Measurements from ENCODE around the gene TAS2R10.
"Not testable (repeated sequence)": the region's sequence is repeated elsewhere in the genome, so short reads cannot be mapped to it uniquely, and the experiment has no call there.

The TAS2R10 gene

GRCh38 chr12:10810068-10810467 is 16.1 kb downstream of the TAS2R10 start, which contains the start of gene TAS2R9:
Gene TAS2R9 (minus strand): TSS chr12:10810168. CDS start chr12:10810075, 93 bp downstream.
- Mint-ChIP-seq H3K27me3 (peaks cover 18% of the 10 kb centered on the region), H3K27ac (no peak within 1 kb of the TSS), H3K9me3 (no peaks in the 10 kb centered on the region), H3K4me1 (no peaks in the 10 kb centered on the region), H3K4me3 (no peak within 1 kb of the TSS), H3K36me3 (no peaks in the 10 kb centered on the region)
- ATAC-seq = no peak

DNA sequence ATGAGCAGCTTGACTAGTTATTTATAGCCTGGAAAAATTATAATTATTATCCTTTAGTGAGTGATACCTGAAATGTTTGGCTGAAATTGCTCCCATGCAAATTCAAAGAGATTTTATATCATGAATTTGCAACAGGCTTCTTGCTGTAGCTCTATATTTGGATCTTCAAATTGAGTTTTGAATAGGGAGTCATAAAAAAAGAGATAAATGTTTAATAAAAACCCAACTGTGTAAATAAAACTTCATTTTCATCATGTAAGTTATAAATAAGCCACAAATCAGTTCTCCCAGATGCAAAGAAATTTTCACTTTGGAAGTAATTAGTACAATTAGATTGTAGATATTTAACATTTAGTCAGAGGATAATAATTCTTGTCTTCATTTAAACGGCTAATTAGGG is 19.0 kb downstream of the TAS2R10 start, which contains the start of gene TAS2R8:
Gene TAS2R8, minus strand, starts transcription at position 101 of the 400 bp plus-strand sequence. CDS start 306 bp downstream, outside the sequence.
- Mint-ChIP-seq H3K36me3 (no peaks in the 10 kb centered on the region), H3K4me1 (no peaks in the 10 kb centered on the region), H3K27me3 (peaks cover 9% of the 10 kb centered on the region), H3K27ac (no peak within 1 kb of the TSS), H3K4me3 (no peak within 1 kb of the TSS), H3K9me3 (no peaks in the 10 kb centered on the region)
- ATAC-seq = no peak

DNA sequence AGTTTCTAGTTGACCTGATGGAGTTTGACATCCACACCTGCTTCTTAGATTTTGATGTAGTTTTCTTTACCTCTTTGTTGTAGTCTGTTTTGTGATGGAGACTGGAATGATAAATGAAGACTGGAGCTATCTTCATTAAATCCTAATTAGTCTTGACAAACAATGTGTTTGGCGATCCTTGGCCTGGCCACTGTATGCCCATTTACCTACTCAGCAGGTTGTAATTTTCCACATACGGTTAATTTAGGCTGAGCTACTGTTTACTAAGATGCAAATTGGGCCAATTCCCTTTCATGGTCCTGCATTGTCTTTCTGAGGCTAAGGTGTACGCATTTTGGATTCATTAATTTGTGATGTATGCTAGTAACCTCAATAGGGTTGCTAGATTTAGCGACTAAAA is 23.6 kb downstream of the TAS2R10 start, which contains the start of gene TAS2R7:
Gene TAS2R7, minus strand, starts transcription at position 41 of the 400 bp plus-strand sequence. CDS start 57 bp downstream, outside the sequence.
- H3K27ac Mint-ChIP-seq = no peak within 1 kb of the TSS
- ATAC-seq = no peak
- no peaks in the 10 kb centered on the region for H3K4me1 Mint-ChIP-seq
- peaks cover 11% of the 10 kb centered on the region for H3K27me3 Mint-ChIP-seq
- no peaks in the 10 kb centered on the region for H3K36me3 Mint-ChIP-seq
- H3K4me3 Mint-ChIP-seq = no peak within 1 kb of the TSS
- H3K9me3 Mint-ChIP-seq = no peaks in the 10 kb centered on the region

DNA sequence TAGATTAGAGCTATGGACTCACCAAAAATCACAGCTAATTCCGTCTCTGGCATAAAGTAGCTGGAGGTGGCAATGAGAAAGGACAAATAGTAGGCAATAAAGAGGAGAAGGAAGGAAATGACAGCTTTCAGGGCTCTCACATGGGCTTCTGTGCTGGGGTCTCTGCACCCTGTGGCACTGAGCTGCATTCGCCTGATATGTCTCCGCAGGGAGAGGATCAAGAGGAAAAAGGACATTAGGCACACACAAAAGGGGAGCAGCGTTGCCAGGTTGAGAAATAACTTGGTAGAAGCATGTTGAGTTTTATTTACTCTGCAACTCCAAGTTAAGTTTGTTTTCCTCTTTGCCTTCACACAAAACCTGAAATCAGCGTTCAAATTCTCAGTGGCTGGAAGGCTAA is 24.4 kb downstream of the TAS2R10 start:
- Mint-ChIP-seq H3K4me3 (no peak overlapping the region), H3K27me3 (peaks cover 11% of the 10 kb centered on the region), H3K4me1 (no peaks in the 10 kb centered on the region), H3K36me3 (no peaks in the 10 kb centered on the region), H3K9me3 (no peaks in the 10 kb centered on the region), H3K27ac (no peak overlapping the region)
- no peak for ATAC-seq

DNA sequence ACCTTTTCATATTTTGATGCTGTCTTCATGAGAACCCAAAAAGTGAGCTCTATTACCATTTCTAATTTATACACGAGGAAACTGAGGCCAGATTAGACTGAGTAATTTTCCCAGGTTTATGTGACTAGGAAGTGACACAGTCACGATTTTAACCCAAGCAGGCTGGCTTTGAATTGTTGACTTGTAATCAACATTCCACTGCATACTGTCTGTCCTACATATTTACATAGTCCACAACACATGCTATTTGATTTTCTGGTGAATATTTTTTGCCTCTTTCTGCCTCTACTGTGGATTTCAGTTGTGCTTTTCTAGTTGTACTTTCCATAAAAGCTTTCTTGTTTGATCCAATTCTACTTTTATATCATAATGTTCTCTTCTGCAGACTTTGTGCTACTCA is 31.9 kb downstream of the TAS2R10 start:
- H3K9me3 Mint-ChIP-seq = peaks cover 2% of the 10 kb centered on the region
- H3K4me3 Mint-ChIP-seq = no peak overlapping the region
- peaks cover 22% of the 10 kb centered on the region for H3K27me3 Mint-ChIP-seq
- H3K4me1 Mint-ChIP-seq = no peaks in the 10 kb centered on the region
- no peaks in the 10 kb centered on the region for H3K36me3 Mint-ChIP-seq
- no peak for ATAC-seq
- H3K27ac Mint-ChIP-seq = no peak overlapping the region

GRCh38 chr12:10791769-10792168 is 34.4 kb downstream of the TAS2R10 start:
- H3K4me1 Mint-ChIP-seq, H3K36me3 Mint-ChIP-seq, H3K9me3 Mint-ChIP-seq, H3K4me3 Mint-ChIP-seq, H3K27ac Mint-ChIP-seq, ATAC-seq: not testable (repeated sequence)
- H3K27me3 Mint-ChIP-seq = peaks cover 17% of the 10 kb centered on the region

DNA sequence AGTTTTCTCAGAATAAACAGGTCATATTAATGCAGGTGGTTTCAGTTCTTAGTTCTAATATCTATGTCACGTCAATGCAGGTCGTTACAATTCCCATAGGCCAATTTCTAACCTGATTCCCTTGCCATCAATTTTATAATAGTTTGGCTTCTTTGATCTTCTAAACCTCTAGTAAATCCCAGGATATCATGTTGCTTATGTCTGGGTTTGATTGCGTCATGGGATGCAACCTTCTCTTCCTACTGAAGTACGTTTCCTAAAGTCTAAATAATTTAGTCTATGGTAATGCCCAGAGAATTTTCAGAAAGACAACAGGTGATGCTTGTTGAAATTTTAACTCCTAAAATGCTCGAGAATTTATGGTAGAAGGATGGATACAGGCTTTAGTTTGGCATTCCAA is 42.9 kb downstream of the TAS2R10 start:
- ATAC-seq = no peak
- Mint-ChIP-seq H3K27ac (no peak overlapping the region), H3K4me1 (no peaks in the 10 kb centered on the region), H3K27me3 (peaks cover 9% of the 10 kb centered on the region), H3K36me3 (no peaks in the 10 kb centered on the region), H3K4me3 (no peak overlapping the region), H3K9me3 (no peaks in the 10 kb centered on the region)

GRCh38 chr12:10779103-10779502 is 47.1 kb downstream of the TAS2R10 start:
- H3K27me3 Mint-ChIP-seq = peaks cover 9% of the 10 kb centered on the region
- H3K36me3 Mint-ChIP-seq = no peaks in the 10 kb centered on the region
- H3K4me3 Mint-ChIP-seq = no peak overlapping the region
- no peaks in the 10 kb centered on the region for H3K9me3 Mint-ChIP-seq
- no peak for ATAC-seq
- H3K4me1 Mint-ChIP-seq = no peaks in the 10 kb centered on the region
- no peak overlapping the region for H3K27ac Mint-ChIP-seq
